Stomach smooth muscle (tissue), 2 donors: ENCODE measurements around the gene ENTPD5.
"Not testable (repeated sequence)": the region's sequence is repeated elsewhere in the genome, so short reads cannot be mapped to it uniquely, and the experiment has no call there.

Experiments used
- H3K27ac ChIP-seq: one replicate; pipeline ENCODE4 v1.7.0; 2013; ENCODE audit warnings: mild to moderate bottlenecking, low read length, inconsistent platforms
- H3K27me3 ChIP-seq, 2 donors: one replicate each; pipeline ENCODE4 v1.7.0; 2013; ENCODE audit warnings: low read length in 2 of 2; ENCODE audit not compliant: insufficient read depth in 2 of 2, control insufficient read depth in 1 of 2
- H3K36me3 ChIP-seq, 2 donors: one replicate each; pipeline ENCODE4 v1.7.0; 2013; ENCODE audit warnings: low read length in 2 of 2; ENCODE audit not compliant: control insufficient read depth in 2 of 2, insufficient read depth in 2 of 2
- H3K4me1 ChIP-seq: one replicate; pipeline ENCODE4 v1.7.0; 2013; ENCODE audit warnings: low read length; ENCODE audit not compliant: control insufficient read depth, insufficient read depth
- H3K4me3 ChIP-seq, 2 donors: one replicate each; pipeline ENCODE4 v1.7.0; 2013; ENCODE audit warnings: low read length in 2 of 2
- H3K9ac ChIP-seq, 2 donors: one replicate each; pipeline ENCODE4 v1.7.0; 2013; ENCODE audit warnings: low read length in 2 of 2, mild to moderate bottlenecking in 1 of 2
- H3K9me3 ChIP-seq, 2 donors: one replicate each; pipeline ENCODE4 v1.7.0; 2013; ENCODE audit warnings: low read length in 2 of 2; ENCODE audit not compliant: control insufficient read depth in 2 of 2
- donor health status: healthy.
- donor health status: Pancreatic carcinoma.

ENTPD5 gene

GRCh38 chr14:73998726-73999125 lies 20.4 kb downstream of the ENTPD5 start:
- Histone ChIP-seq H3K27ac (no peak overlapping the region), H3K27me3 (no peaks in the 10 kb centered on the region), H3K36me3 (peaks cover 0 to 7% of the 10 kb centered on the region in 2 donors), H3K4me3 (no peak overlapping the region), H3K9me3 (no peaks in the 10 kb centered on the region), H3K4me1 (no peaks in the 10 kb centered on the region), H3K9ac (no peak overlapping the region)

- no peaks in the 10 kb centered on the region for H3K9me3 ChIP-seq
- no peaks in the 10 kb centered on the region for H3K4me1 ChIP-seq
- no peak overlapping the region for H3K27ac ChIP-seq
- no peak overlapping the region for H3K4me3 ChIP-seq
- no peak overlapping the region for H3K9ac ChIP-seq
- H3K27me3 ChIP-seq, result no peaks in the 10 kb centered on the region
- peaks cover 0 to 7% of the 10 kb centered on the region in 2 donors for H3K36me3 ChIP-seq
These were observed 21.1 kb downstream of the ENTPD5 start for GRCh38 chr14:73997944-73998447.

- Histone ChIP-seq H3K9ac (no peak overlapping the region), H3K9me3 (no peaks in the 10 kb centered on the region), H3K27me3 (no peaks in the 10 kb centered on the region), H3K4me3 (no peak overlapping the region), H3K36me3 (peaks cover 0 to 7% of the 10 kb centered on the region in 2 donors), H3K27ac (no peak overlapping the region), H3K4me1 (no peaks in the 10 kb centered on the region)
These were observed 21.8 kb downstream of the ENTPD5 start for GRCh38 chr14:73997108-73997943.

- no peaks in the 10 kb centered on the region for H3K4me1 ChIP-seq
- H3K4me3 ChIP-seq, result no peak overlapping the region
- peaks cover 0 to 7% of the 10 kb centered on the region in 2 donors for H3K36me3 ChIP-seq
- H3K27me3 ChIP-seq, result no peaks in the 10 kb centered on the region
- no peak overlapping the region for H3K9ac ChIP-seq
- no peaks in the 10 kb centered on the region for H3K9me3 ChIP-seq
- no peak overlapping the region for H3K27ac ChIP-seq
These were observed 22.4 kb downstream of the ENTPD5 start for GRCh38 chr14:73996731-73997107.

- H3K4me3 ChIP-seq, result no peak overlapping the region
- peaks cover 0 to 7% of the 10 kb centered on the region in 2 donors for H3K36me3 ChIP-seq
- no peaks in the 10 kb centered on the region for H3K9me3 ChIP-seq
- no peaks in the 10 kb centered on the region for H3K4me1 ChIP-seq
- H3K27me3 ChIP-seq, result no peaks in the 10 kb centered on the region
- no peak overlapping the region for H3K9ac ChIP-seq
- H3K27ac ChIP-seq, result no peak overlapping the region
These were observed 23.1 kb downstream of the ENTPD5 start for GRCh38 chr14:73995977-73996378.

GRCh38 chr14:73994926-73995325 lies 24.2 kb downstream of the ENTPD5 start:
- not testable (repeated sequence) for H3K9ac ChIP-seq, H3K4me1 ChIP-seq, H3K9me3 ChIP-seq, H3K27me3 ChIP-seq, H3K36me3 ChIP-seq, H3K27ac ChIP-seq, H3K4me3 ChIP-seq

- H3K27ac ChIP-seq, result no peak overlapping the region
- H3K4me1 ChIP-seq, result no peaks in the 10 kb centered on the region
- no peaks in the 10 kb centered on the region for H3K9me3 ChIP-seq
- peaks cover 10% of the 10 kb centered on the region in 2 donors for H3K36me3 ChIP-seq
- no peaks in the 10 kb centered on the region for H3K27me3 ChIP-seq
- H3K9ac ChIP-seq, result no peak overlapping the region
- no peak overlapping the region for H3K4me3 ChIP-seq
These were observed 28.0 kb downstream of the ENTPD5 start for GRCh38 chr14:73991092-73991491.

GRCh38 chr14:73988656-73989055 lies 30.4 kb downstream of the ENTPD5 start:
- not testable (repeated sequence) for H3K4me1 ChIP-seq, H3K9me3 ChIP-seq, H3K27ac ChIP-seq, H3K27me3 ChIP-seq, H3K4me3 ChIP-seq, H3K9ac ChIP-seq
- peaks cover 10% of the 10 kb centered on the region in 2 donors for H3K36me3 ChIP-seq

GRCh38 chr14:73988065-73988464 lies 31.0 kb downstream of the ENTPD5 start:
- H3K9ac ChIP-seq, result no peak overlapping the region
- no peaks in the 10 kb centered on the region for H3K27me3 ChIP-seq
- no peak overlapping the region for H3K27ac ChIP-seq
- peaks cover 10% of the 10 kb centered on the region in 2 donors for H3K36me3 ChIP-seq
- no peaks in the 10 kb centered on the region for H3K4me1 ChIP-seq
- no peak overlapping the region for H3K4me3 ChIP-seq
- no peaks in the 10 kb centered on the region for H3K9me3 ChIP-seq

GRCh38 chr14:73977896-73978295 lies 41.2 kb downstream of the ENTPD5 start:
- Histone ChIP-seq H3K4me1 (no peaks in the 10 kb centered on the region), H3K4me3 (no peak overlapping the region), H3K27me3 (no peaks in the 10 kb centered on the region), H3K9me3 (no peaks in the 10 kb centered on the region), H3K27ac (no peak overlapping the region), H3K9ac (no peak overlapping the region), H3K36me3 (peaks cover 6 to 16% of the 10 kb centered on the region in 2 donors)

- Histone ChIP-seq H3K27ac (no peak overlapping the region), H3K9ac (no peak overlapping the region), H3K9me3 (no peaks in the 10 kb centered on the region), H3K4me3 (no peak overlapping the region), H3K27me3 (no peaks in the 10 kb centered on the region), H3K4me1 (no peaks in the 10 kb centered on the region), H3K36me3 (peaks cover 9 to 16% of the 10 kb centered on the region in 2 donors)
These were observed 43.0 kb downstream of the ENTPD5 start for GRCh38 chr14:73976125-73976524.
